Prostate gland (tissue), 2 donors: Measurements from ENCODE around the gene PICALM.

Experiments used
- POLR2A ChIP-seq: fragments of 450-650 bp; IDR thresholded peaks from one replicate; pipeline ENCODE4 v1.6.1; 2016; ENCODE audit warnings: antibody characterized with exemption, mild to moderate bottlenecking
- POLR2AphosphoS5 ChIP-seq: sonication (generic); formaldehyde crosslinking; IDR thresholded peaks from one replicate; pipeline ENCODE4 v1.6.1; 2017; ENCODE audit warnings: antibody characterized with exemption
- TF ChIP-seq, protein P1 (sequence below), 4 experiments: fragments of 200-600 bp in 2 of 4; fragments of 450-650 bp in 2 of 4; sonication (generic) in 2 of 4; IDR thresholded peaks; 1 replicate in 3 of 4; 2 replicates in 1 of 4; pipeline ENCODE4 v1.5.1; 2016 to 2019; ENCODE audit warnings: antibody characterized with exemption in 4 of 4, mild to moderate bottlenecking in 2 of 4, moderate library complexity in 2 of 4

DNA sequence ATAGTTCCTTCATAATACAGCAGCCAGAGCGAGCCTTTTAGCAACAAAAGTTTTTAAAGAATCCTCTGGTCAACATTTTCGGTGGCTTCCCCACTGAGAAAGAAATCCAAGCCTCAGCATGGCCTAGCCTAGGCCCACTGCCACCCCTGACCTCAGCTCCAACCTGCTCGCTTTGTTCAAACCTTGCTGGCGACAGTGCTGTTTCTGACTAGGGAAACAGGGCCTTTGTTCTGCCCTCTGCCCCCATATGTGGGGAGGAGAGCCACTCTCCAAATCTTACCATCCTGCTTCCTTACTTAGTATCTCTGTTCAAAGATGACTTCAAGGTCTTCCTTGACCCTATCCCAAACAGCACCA is 117.9 kb downstream of the PICALM start:
- TF ChIP-seq, protein P1, sequence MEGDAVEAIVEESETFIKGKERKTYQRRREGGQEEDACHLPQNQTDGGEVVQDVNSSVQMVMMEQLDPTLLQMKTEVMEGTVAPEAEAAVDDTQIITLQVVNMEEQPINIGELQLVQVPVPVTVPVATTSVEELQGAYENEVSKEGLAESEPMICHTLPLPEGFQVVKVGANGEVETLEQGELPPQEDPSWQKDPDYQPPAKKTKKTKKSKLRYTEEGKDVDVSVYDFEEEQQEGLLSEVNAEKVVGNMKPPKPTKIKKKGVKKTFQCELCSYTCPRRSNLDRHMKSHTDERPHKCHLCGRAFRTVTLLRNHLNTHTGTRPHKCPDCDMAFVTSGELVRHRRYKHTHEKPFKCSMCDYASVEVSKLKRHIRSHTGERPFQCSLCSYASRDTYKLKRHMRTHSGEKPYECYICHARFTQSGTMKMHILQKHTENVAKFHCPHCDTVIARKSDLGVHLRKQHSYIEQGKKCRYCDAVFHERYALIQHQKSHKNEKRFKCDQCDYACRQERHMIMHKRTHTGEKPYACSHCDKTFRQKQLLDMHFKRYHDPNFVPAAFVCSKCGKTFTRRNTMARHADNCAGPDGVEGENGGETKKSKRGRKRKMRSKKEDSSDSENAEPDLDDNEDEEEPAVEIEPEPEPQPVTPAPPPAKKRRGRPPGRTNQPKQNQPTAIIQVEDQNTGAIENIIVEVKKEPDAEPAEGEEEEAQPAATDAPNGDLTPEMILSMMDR (IDR thresholded peaks at IDR 0.05), result no peak
- TF ChIP-seq POLR2A (no peak), POLR2AphosphoS5 (no peak)
